ENCODE data around the gene LOXHD1. TPM values are rescaled to one million over a fixed set of nuclear protein-coding genes. Genes with fewer than 3 reads are reported as not detected.

LOXHD1 gene
- total and polyA plus RNA-seq, 2 of the 13 experiments (the other 11 are each of a cell fraction or from before 2014, with no cell fraction given) = not detected

DNA sequence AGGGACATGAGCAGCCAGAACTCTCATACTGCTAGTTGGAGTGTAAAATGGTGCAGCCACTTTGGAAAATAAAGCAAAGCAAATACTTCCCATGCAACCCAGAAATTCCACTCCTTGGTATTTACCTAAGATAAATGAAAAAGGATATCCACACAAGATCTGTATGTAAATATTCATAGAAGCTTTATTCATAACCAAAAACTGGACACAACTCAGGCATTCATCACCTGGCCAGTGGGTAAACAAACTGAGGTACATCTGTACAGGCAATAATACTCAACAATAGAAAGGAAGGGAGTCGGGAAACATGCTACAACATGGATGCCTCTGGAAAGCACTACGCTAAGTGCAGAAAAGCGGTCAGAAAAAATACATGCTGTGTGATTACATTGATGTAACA is 2.5 kb upstream of the LOXHD1 start:
- Histone ChIP-seq H3K9ac (ENCODE audit: insufficient read depth, low read depth, low read length) (no peak overlapping the region), H3K9me3 (ENCODE audit: low read length) (no peaks in the 10 kb centered on the region), H3K36me3 (replicated peaks in 1 of 2; ENCODE audit: control insufficient read depth in 1 of 2, insufficient read depth in 2 of 2, low read length in 2 of 2) (no peaks in the 10 kb centered on the region), H2AFZ (ENCODE audit: low read length) (no peak overlapping the region), H3K79me2 (ENCODE audit: insufficient read depth, low read length) (no peaks in the 10 kb centered on the region), H3K4me3 (replicated peaks in 1 of 3; ENCODE audit: insufficient read depth in 1 of 3, low read depth in 2 of 3, low read length in 3 of 3) (no peak overlapping the region), H3K27ac (ENCODE audit: extremely low read length, insufficient read depth, low read length) (no peak overlapping the region), H4K20me1 (ENCODE audit: insufficient read depth, low read length) (no peaks in the 10 kb centered on the region), H3K27me3 (ENCODE audit: control insufficient read depth in 1 of 2, insufficient read depth in 2 of 2, low read length in 2 of 2) (no peaks in the 10 kb centered on the region), H3K4me2 (ENCODE audit: low read depth, low read length) (no peak overlapping the region), H3K4me1 (ENCODE audit: insufficient read depth, low read length) (no peaks in the 10 kb centered on the region)
- POLR2A ChIA-PET = no interaction called here
- DNase-seq (ENCODE audit: low spot score) (no peak), FAIRE-seq (no peak), ATAC-seq (no peak)
- CTCF ChIA-PET (ENCODE audit: low intra/inter-chr PET ratio, low total read pairs) = interaction anchor here (1.8 kb wide), 1 partner anchor 104 kb away, joined by 25 read pairs; no protein-coding TSS in a partner anchor
- WGBS (ENCODE audit: low lambda C conversion rate) = 38% methylated on average over 3 of the region's 3 CpGs
- intact Hi-C loops (cut with micrococcal nuclease; ENCODE audit: unreplicated experiment) (no loop called here), in situ Hi-C loops (cut with HindIII; ENCODE audit: extremely low pct_ligation_motif_present, low pct_unique_long_range_greater_than_20kb) (loop anchor here (5.0 to 10.0 kb wide), 3 partner anchors 97 to 515 kb away; no protein-coding TSS in a partner anchor)
- TF ChIP-seq MEIS2 (CRISPR knock-in tag; IDR thresholded peaks at IDR 0.05) = no peak
- TF ChIP-seq GATAD1 (CRISPR knock-in tag; IDR thresholded peaks at IDR 0.05) = no peak
- TF ChIP-seq, protein P1, sequence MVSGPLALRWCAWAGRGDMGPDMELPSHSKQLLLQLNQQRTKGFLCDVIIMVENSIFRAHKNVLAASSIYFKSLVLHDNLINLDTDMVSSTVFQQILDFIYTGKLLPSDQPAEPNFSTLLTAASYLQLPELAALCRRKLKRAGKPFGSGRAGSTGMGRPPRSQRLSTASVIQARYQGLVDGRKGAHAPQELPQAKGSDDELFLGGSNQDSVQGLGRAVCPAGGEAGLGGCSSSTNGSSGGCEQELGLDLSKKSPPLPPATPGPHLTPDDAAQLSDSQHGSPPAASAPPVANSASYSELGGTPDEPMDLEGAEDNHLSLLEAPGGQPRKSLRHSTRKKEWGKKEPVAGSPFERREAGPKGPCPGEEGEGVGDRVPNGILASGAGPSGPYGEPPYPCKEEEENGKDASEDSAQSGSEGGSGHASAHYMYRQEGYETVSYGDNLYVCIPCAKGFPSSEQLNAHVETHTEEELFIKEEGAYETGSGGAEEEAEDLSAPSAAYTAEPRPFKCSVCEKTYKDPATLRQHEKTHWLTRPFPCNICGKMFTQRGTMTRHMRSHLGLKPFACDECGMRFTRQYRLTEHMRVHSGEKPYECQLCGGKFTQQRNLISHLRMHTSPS (CRISPR knock-in tag; IDR thresholded peaks at IDR 0.05; ENCODE audit: low read depth) = no peak
- TF ChIP-seq STAT5B (CRISPR knock-in tag; IDR thresholded peaks at IDR 0.05) = no peak
- TF ChIP-seq, protein P2, sequence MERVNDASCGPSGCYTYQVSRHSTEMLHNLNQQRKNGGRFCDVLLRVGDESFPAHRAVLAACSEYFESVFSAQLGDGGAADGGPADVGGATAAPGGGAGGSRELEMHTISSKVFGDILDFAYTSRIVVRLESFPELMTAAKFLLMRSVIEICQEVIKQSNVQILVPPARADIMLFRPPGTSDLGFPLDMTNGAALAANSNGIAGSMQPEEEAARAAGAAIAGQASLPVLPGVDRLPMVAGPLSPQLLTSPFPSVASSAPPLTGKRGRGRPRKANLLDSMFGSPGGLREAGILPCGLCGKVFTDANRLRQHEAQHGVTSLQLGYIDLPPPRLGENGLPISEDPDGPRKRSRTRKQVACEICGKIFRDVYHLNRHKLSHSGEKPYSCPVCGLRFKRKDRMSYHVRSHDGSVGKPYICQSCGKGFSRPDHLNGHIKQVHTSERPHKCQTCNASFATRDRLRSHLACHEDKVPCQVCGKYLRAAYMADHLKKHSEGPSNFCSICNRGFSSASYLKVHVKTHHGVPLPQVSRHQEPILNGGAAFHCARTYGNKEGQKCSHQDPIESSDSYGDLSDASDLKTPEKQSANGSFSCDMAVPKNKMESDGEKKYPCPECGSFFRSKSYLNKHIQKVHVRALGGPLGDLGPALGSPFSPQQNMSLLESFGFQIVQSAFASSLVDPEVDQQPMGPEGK (CRISPR knock-in tag; IDR thresholded peaks at IDR 0.05) = no peak
- TF ChIP-seq, protein P3, sequence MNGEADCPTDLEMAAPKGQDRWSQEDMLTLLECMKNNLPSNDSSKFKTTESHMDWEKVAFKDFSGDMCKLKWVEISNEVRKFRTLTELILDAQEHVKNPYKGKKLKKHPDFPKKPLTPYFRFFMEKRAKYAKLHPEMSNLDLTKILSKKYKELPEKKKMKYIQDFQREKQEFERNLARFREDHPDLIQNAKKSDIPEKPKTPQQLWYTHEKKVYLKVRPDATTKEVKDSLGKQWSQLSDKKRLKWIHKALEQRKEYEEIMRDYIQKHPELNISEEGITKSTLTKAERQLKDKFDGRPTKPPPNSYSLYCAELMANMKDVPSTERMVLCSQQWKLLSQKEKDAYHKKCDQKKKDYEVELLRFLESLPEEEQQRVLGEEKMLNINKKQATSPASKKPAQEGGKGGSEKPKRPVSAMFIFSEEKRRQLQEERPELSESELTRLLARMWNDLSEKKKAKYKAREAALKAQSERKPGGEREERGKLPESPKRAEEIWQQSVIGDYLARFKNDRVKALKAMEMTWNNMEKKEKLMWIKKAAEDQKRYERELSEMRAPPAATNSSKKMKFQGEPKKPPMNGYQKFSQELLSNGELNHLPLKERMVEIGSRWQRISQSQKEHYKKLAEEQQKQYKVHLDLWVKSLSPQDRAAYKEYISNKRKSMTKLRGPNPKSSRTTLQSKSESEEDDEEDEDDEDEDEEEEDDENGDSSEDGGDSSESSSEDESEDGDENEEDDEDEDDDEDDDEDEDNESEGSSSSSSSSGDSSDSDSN (CRISPR knock-in tag; IDR thresholded peaks at IDR 0.05) = no peak
- TF ChIP-seq, protein P4, sequence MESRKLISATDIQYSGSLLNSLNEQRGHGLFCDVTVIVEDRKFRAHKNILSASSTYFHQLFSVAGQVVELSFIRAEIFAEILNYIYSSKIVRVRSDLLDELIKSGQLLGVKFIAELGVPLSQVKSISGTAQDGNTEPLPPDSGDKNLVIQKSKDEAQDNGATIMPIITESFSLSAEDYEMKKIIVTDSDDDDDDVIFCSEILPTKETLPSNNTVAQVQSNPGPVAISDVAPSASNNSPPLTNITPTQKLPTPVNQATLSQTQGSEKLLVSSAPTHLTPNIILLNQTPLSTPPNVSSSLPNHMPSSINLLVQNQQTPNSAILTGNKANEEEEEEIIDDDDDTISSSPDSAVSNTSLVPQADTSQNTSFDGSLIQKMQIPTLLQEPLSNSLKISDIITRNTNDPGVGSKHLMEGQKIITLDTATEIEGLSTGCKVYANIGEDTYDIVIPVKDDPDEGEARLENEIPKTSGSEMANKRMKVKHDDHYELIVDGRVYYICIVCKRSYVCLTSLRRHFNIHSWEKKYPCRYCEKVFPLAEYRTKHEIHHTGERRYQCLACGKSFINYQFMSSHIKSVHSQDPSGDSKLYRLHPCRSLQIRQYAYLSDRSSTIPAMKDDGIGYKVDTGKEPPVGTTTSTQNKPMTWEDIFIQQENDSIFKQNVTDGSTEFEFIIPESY (CRISPR knock-in tag; IDR thresholded peaks at IDR 0.05) = no peak
- TF ChIP-seq NFE2L2 (IDR thresholded peaks at IDR 0.05; ENCODE audit: low read length) = no peak
- no peak for TF ChIP-seq RFX5 (IDR thresholded peaks at IDR 0.05; ENCODE audit: low read depth, low read length)
- no peak for TF ChIP-seq POLR2AphosphoS5 (IDR thresholded peaks at IDR 0.05; ENCODE audit: low read depth, low read length)
- TF ChIP-seq ZNF264 (CRISPR knock-in tag; IDR thresholded peaks at IDR 0.05) = no peak
- no peak for TF ChIP-seq KDM5A (IDR thresholded peaks at IDR 0.05; ENCODE audit: borderline replicate concordance, low read length)
- TF ChIP-seq, protein P5, sequence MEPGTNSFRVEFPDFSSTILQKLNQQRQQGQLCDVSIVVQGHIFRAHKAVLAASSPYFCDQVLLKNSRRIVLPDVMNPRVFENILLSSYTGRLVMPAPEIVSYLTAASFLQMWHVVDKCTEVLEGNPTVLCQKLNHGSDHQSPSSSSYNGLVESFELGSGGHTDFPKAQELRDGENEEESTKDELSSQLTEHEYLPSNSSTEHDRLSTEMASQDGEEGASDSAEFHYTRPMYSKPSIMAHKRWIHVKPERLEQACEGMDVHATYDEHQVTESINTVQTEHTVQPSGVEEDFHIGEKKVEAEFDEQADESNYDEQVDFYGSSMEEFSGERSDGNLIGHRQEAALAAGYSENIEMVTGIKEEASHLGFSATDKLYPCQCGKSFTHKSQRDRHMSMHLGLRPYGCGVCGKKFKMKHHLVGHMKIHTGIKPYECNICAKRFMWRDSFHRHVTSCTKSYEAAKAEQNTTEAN (CRISPR knock-in tag; conservative IDR thresholded peaks at IDR 0.05) = no peak
- TF ChIP-seq, protein P6, sequence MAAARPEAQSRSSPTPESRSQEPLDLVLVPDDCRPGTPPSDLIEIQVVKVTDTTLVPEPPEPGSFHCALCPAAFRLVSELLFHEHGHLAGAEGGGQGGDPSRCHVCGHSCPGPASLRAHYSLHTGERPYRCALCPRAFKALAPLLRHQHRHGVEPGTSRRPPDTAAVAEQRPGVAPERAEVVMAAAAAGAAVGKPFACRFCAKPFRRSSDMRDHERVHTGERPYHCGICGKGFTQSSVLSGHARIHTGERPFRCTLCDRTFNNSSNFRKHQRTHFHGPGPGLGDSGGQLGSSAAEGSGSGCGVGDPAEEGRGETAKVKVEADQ (CRISPR knock-in tag; IDR thresholded peaks at IDR 0.05; ENCODE audit: borderline replicate concordance) = no peak
- no TSS peak for BruUV-seq (replicated peaks)
